MM.1S (cell line): Measurements from ENCODE around the gene UNC5C.

Source experiments
- DNase-seq: peaks from one replicate; pipeline ENCODE4 v3.0.0-alpha.2; 2015
- H2AFZ ChIP-seq: fragments of 300-600 bp; sonication (generic); 2 replicates; pipeline ENCODE4 v1.6.0; 2016; ENCODE audit warnings: antibody characterized with exemption, low read length
- H3F3A ChIP-seq: fragments of 300-600 bp; sonication (generic); 2 replicates; pipeline ENCODE4 v1.6.1; 2016; ENCODE audit warnings: mild to moderate bottlenecking, antibody characterized with exemption, low read length, moderate library complexity, mixed read lengths; ENCODE audit not compliant: insufficient read depth
- H3K27ac ChIP-seq: fragments of 300-600 bp; sonication (generic); 2 replicates; pipeline ENCODE4 v1.5.1; 2016; ENCODE audit warnings: mild to moderate bottlenecking, low read length
- H3K27me3 ChIP-seq: fragments of 300-600 bp; sonication (generic); replicated peaks from 2 replicates; pipeline ENCODE4 v1.6.0; 2016; ENCODE audit warnings: low read length; ENCODE audit not compliant: insufficient read depth
- H3K36me3 ChIP-seq: fragments of 300-600 bp; sonication (generic); replicated peaks from 2 replicates; pipeline ENCODE4 v1.6.1; 2016; ENCODE audit warnings: mild to moderate bottlenecking, low read length, mixed read lengths; ENCODE audit not compliant: insufficient read depth
- H3K4me1 ChIP-seq: fragments of 300-600 bp; sonication (generic); 2 replicates; pipeline ENCODE4 v1.6.1; 2016; ENCODE audit warnings: low read length, mixed read lengths
- H3K4me2 ChIP-seq: fragments of 300-600 bp; sonication (generic); 2 replicates; pipeline ENCODE4 v1.6.0; 2016; ENCODE audit warnings: low read depth, low read length
- H3K4me3 ChIP-seq: fragments of 300-600 bp; sonication (generic); 2 replicates; pipeline ENCODE4 v1.5.1; 2016; ENCODE audit warnings: low read length, mixed read lengths
- H3K79me2 ChIP-seq: fragments of 300-600 bp; sonication (generic); 2 replicates; pipeline ENCODE4 v1.6.1; 2016; ENCODE audit warnings: mixed run types, low read length, mixed read lengths
- H3K9ac ChIP-seq: fragments of 300-600 bp; sonication (generic); 2 replicates; pipeline ENCODE4 v1.6.1; 2016; ENCODE audit warnings: low read length, mixed read lengths
- H3K9me2 ChIP-seq: fragments of 300-600 bp; sonication (generic); replicated peaks from 2 replicates; pipeline ENCODE4 v1.6.1; 2016; ENCODE audit warnings: mild to moderate bottlenecking, low read length, mixed read lengths; ENCODE audit not compliant: insufficient read depth
- H3K9me3 ChIP-seq: fragments of 300-600 bp; sonication (generic); replicated peaks from 2 replicates; pipeline ENCODE4 v1.6.1; 2016; ENCODE audit warnings: mild to moderate bottlenecking, low read length, mixed read lengths; ENCODE audit not compliant: insufficient read depth
- H4K20me1 ChIP-seq: fragments of 300-600 bp; sonication (generic); 2 replicates; pipeline ENCODE4 v1.6.1; 2016; ENCODE audit warnings: mild to moderate bottlenecking, low read length, moderate library complexity, mixed read lengths; ENCODE audit not compliant: insufficient read depth
- EZH2 ChIP-seq: fragments of 300-600 bp; sonication (generic); optimal IDR thresholded peaks from 2 replicates; pipeline ENCODE3; 2017; ENCODE audit warnings: low read depth, mild to moderate bottlenecking, antibody characterized with exemption, low read length, mixed read lengths
- EZH2phosphoT487 ChIP-seq: fragments of 300-600 bp; sonication (generic); IDR thresholded peaks from 2 replicates; pipeline ENCODE4 v1.6.1; 2018; ENCODE audit warnings: antibody characterized with exemption, low read length
- TF ChIP-seq, protein P1 (sequence below): fragments of 300-600 bp; sonication (generic); IDR thresholded peaks from 2 replicates; pipeline ENCODE4 v1.5.1; 2016; ENCODE audit warnings: antibody characterized with exemption, low read length, mixed read lengths

The UNC5C gene

DNA sequence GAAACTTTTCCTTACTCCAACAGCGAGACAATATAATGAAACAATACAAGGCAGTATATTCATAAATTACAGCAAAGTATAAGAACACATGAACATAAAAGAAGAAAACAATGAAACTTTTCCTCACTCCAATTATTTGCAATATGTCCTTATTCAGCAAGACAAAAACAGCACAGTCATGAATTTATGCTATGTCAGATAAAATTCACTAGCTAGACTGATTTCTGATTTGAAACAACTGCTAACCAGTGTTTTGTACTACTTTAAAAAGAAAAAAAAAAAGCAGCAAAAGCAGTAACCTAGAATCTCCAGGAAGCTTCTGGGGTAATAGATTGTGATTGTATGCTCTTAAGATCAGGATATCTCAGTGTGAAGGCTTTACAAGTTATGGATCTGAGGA, 45.2 kb upstream of the UNC5C start:
- Histone ChIP-seq H4K20me1 (no peaks in the 10 kb centered on the region), H3K4me2 (no peak overlapping the region), H3K9ac (no peak overlapping the region), H3K4me3 (no peak overlapping the region), H3K79me2 (no peaks in the 10 kb centered on the region), H3F3A (no peaks in the 10 kb centered on the region), H3K9me3 (no peaks in the 10 kb centered on the region), H3K4me1 (no peaks in the 10 kb centered on the region), H3K27me3 (no peaks in the 10 kb centered on the region), H3K27ac (no peak overlapping the region), H3K36me3 (no peaks in the 10 kb centered on the region), H2AFZ (no peak overlapping the region), H3K9me2 (no peaks in the 10 kb centered on the region)
- no peak for DNase-seq
- TF ChIP-seq EZH2 = no peak
- TF ChIP-seq EZH2phosphoT487 = no peak
- TF ChIP-seq, protein P1, sequence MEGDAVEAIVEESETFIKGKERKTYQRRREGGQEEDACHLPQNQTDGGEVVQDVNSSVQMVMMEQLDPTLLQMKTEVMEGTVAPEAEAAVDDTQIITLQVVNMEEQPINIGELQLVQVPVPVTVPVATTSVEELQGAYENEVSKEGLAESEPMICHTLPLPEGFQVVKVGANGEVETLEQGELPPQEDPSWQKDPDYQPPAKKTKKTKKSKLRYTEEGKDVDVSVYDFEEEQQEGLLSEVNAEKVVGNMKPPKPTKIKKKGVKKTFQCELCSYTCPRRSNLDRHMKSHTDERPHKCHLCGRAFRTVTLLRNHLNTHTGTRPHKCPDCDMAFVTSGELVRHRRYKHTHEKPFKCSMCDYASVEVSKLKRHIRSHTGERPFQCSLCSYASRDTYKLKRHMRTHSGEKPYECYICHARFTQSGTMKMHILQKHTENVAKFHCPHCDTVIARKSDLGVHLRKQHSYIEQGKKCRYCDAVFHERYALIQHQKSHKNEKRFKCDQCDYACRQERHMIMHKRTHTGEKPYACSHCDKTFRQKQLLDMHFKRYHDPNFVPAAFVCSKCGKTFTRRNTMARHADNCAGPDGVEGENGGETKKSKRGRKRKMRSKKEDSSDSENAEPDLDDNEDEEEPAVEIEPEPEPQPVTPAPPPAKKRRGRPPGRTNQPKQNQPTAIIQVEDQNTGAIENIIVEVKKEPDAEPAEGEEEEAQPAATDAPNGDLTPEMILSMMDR = no peak

DNA sequence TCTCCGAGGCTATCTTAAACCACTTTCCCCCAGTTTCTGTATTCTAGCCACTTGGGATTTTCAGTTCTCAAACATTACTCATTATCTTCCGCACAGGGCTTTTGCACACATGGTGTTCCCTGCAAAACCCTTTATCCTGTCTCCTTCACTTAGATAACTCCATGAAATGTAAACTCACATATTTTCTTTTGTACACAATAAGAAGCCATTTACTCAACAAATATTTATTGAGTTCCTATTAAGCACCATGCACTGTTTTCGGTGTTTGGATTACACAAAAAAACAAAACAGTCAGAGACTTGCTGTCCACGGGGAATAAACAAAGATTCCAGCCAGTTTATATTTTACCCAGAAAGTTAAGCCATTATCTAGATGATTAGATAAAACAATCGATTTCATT, 42.5 kb upstream of the UNC5C start:
- Histone ChIP-seq H3K9ac (no peak overlapping the region), H3K9me3 (no peaks in the 10 kb centered on the region), H3K4me3 (no peak overlapping the region), H3K9me2 (no peaks in the 10 kb centered on the region), H3K4me1 (no peaks in the 10 kb centered on the region), H4K20me1 (no peaks in the 10 kb centered on the region), H3K27me3 (no peaks in the 10 kb centered on the region), H3K79me2 (no peaks in the 10 kb centered on the region), H3K27ac (no peak overlapping the region), H3K36me3 (no peaks in the 10 kb centered on the region), H3F3A (no peaks in the 10 kb centered on the region), H2AFZ (no peak overlapping the region), H3K4me2 (no peak overlapping the region)
- TF ChIP-seq EZH2 = no peak
- TF ChIP-seq, protein P1 = no peak
- DNase-seq = no peak

DNA sequence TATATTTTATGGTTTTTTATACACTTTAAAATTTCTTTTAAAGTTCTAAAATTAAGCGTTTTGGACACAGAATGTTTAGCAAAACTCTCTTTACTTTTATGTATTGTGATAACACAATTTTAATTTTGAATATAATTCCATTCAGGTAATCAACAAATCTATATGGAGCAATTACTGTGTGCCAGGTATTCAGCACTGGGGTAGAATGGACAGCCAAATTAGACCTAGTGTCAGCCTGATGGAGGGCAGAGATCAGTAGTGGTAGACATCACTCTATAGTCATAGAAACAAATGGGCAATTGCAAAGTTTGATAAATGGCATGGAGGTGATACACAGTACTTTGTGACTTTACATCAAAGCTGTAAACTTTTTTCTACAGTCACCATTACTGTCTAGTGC, 41.8 kb upstream of the UNC5C start:
- Histone ChIP-seq H3K9ac (no peak overlapping the region), H3K4me2 (no peak overlapping the region), H3K27ac (no peak overlapping the region), H3F3A (no peaks in the 10 kb centered on the region), H3K27me3 (no peaks in the 10 kb centered on the region), H3K4me3 (no peak overlapping the region), H3K9me3 (no peaks in the 10 kb centered on the region), H3K4me1 (no peaks in the 10 kb centered on the region), H3K79me2 (no peaks in the 10 kb centered on the region), H2AFZ (no peak overlapping the region), H3K36me3 (no peaks in the 10 kb centered on the region), H4K20me1 (no peaks in the 10 kb centered on the region), H3K9me2 (no peaks in the 10 kb centered on the region)
- DNase-seq = no peak
- TF ChIP-seq EZH2 (no peak), EZH2phosphoT487 (no peak)
- TF ChIP-seq, protein P1 = no peak
